Measurements from ENCODE around the gene DNAJC25. TPM values are rescaled to one million over a fixed set of nuclear protein-coding genes. Genes with fewer than 3 reads are reported as not detected.

DNAJC25 gene
- total and polyA plus RNA-seq, 2 of the 13 experiments (the other 11 are each of a cell fraction or from before 2014, with no cell fraction given): 5.7 to 10.2 TPM

- Histone ChIP-seq H2AFZ (ENCODE audit: low read length) (no peak overlapping the region), H3K79me2 (ENCODE audit: insufficient read depth, low read length) (no peaks in the 10 kb centered on the region), H3K36me3 (replicated peaks in 1 of 2; ENCODE audit: control insufficient read depth in 1 of 2, insufficient read depth in 2 of 2, low read length in 2 of 2) (no peaks in the 10 kb centered on the region), H3K27ac (ENCODE audit: extremely low read length, insufficient read depth, low read length) (peak overlapping the region; percentile 6), H3K9ac (ENCODE audit: insufficient read depth, low read depth, low read length) (no peak overlapping the region), H3K4me1 (ENCODE audit: insufficient read depth, low read length) (peaks cover 67% of the 10 kb centered on the region), H4K20me1 (ENCODE audit: insufficient read depth, low read length) (no peaks in the 10 kb centered on the region), H3K27me3 (ENCODE audit: control insufficient read depth in 1 of 2, insufficient read depth in 2 of 2, low read length in 2 of 2) (no peaks in the 10 kb centered on the region), H3K4me2 (ENCODE audit: low read depth, low read length) (peak overlapping the region; percentile 39; the same call in 1 of the 2 replicates), H3K4me3 (replicated peaks in 1 of 3; ENCODE audit: insufficient read depth in 1 of 3, low read depth in 2 of 3, low read length in 3 of 3) (no peak overlapping the region), H3K9me3 (ENCODE audit: low read length) (no peaks in the 10 kb centered on the region)
- FAIRE-seq (peak; percentile 8), DNase-seq (ENCODE audit: low spot score) (peak; percentile 70), ATAC-seq (no peak)
- intact Hi-C loops (cut with micrococcal nuclease; ENCODE audit: unreplicated experiment): no loop called here
- BruUV-seq (replicated peaks): no TSS peak
- whole genome bisulfite sequencing (ENCODE audit: low lambda C conversion rate): 38% methylated on average over 10 of the region's 10 CpGs
- in situ Hi-C loops (cut with HindIII; ENCODE audit: extremely low pct_ligation_motif_present, low pct_unique_long_range_greater_than_20kb): loop anchor here (10.0 kb wide), 1 partner anchor 93 kb away; no protein-coding TSS in a partner anchor
- CTCF ChIA-PET (ENCODE audit: low intra/inter-chr PET ratio, low total read pairs): interaction anchor here (1.1 kb wide), 1 partner anchor 12 kb away, joined by 3 read pairs; no protein-coding TSS in a partner anchor
- POLR2A ChIA-PET: interaction anchor here (1.6 kb wide), 1 partner anchor 30 kb away, joined by 3 read pairs; the partner anchor contains the start of gene DNAJC25
- TF ChIP-seq ZNF496 (CRISPR knock-in tag; IDR thresholded peaks at IDR 0.05; ENCODE audit: insufficient replicate concordance): no peak
- TF ChIP-seq NFE2L2 (IDR thresholded peaks at IDR 0.05; ENCODE audit: low read length): peak; percentile 80
- TF ChIP-seq ZBTB39 (CRISPR knock-in tag; IDR thresholded peaks at IDR 0.05): no peak
- TF ChIP-seq ZFP91 (CRISPR knock-in tag; IDR thresholded peaks at IDR 0.05; ENCODE audit: borderline replicate concordance): no peak
- TF ChIP-seq TBX3 (IDR thresholded peaks at IDR 0.05; ENCODE audit: borderline replicate concordance): no peak
- peak; percentile 82 for TF ChIP-seq GFI1 (CRISPR knock-in tag; IDR thresholded peaks at IDR 0.05; ENCODE audit: borderline replicate concordance)
- TF ChIP-seq MAFK (conservative IDR thresholded peaks at IDR 0.05 in 1 of 2, IDR thresholded peaks at IDR 0.05 in 1 of 2; ENCODE audit: low read length in 2 of 2): peak; percentile 50 to 61
- no peak for TF ChIP-seq SETDB1 (CRISPR knock-in tag; IDR thresholded peaks at IDR 0.05; ENCODE audit: borderline replicate concordance)
- TF ChIP-seq IRF1 (CRISPR knock-in tag; IDR thresholded peaks at IDR 0.05; ENCODE audit: low read depth): no peak
- TF ChIP-seq ZKSCAN1 (IDR thresholded peaks at IDR 0.05; ENCODE audit: low read length): no peak
- TF ChIP-seq TRIM22 (IDR thresholded peaks at IDR 0.05): no peak
- TF ChIP-seq GATAD2A (CRISPR knock-in tag; IDR thresholded peaks at IDR 0.05): 0 out of 2 replicates have a peak, but pooled peaks have one; percentile 15
- no peak for TF ChIP-seq KMT2A (CRISPR knock-in tag; IDR thresholded peaks at IDR 0.05)
- TF ChIP-seq JUNB (CRISPR knock-in tag; IDR thresholded peaks at IDR 0.05; ENCODE audit: borderline replicate concordance): no peak
- no peak for TF ChIP-seq ZFP36 (IDR thresholded peaks at IDR 0.05; ENCODE audit: borderline replicate concordance, low read depth, low read length, partially characterized antibody)
- no peak for TF ChIP-seq CCDC6 (CRISPR knock-in tag; IDR thresholded peaks at IDR 0.05)
- no peak for TF ChIP-seq YEATS2 (CRISPR knock-in tag; IDR thresholded peaks at IDR 0.05; ENCODE audit: borderline replicate concordance)
- no peak for TF ChIP-seq ZNF256 (CRISPR knock-in tag; conservative IDR thresholded peaks at IDR 0.05)
- TF ChIP-seq CHCHD3 (CRISPR knock-in tag; IDR thresholded peaks at IDR 0.05): no peak
Observed at GRCh38 chr9:111601237-111602018, 29.7 kb upstream of the DNAJC25 start.

Measured in HepG2 (cell line).